Kidney glomerular epithelial cell (primary cell): ENCODE measurements around the gene LY6G6C.
"Not testable (repeated sequence)": the region's sequence is repeated elsewhere in the genome, so short reads cannot be mapped to it uniquely, and the experiment has no call there.

ENCODE experiments used
- DNase-seq: peaks from one replicate; lab custom pipeline; 2025; lab: John Stamatoyannopoulos, UW

The LY6G6C gene

GRCh38 chr6:31727034-31727716, 5.6 kb upstream of the LY6G6C start:
- DNase-seq: no peak

GRCh38 chr6:31725502-31726350, 4.2 kb upstream of the LY6G6C start:
- no peak for DNase-seq

- no peak for DNase-seq
Observed at GRCh38 chr6:31723980-31724691, 2.6 kb upstream of the LY6G6C start.

GRCh38 chr6:31723245-31723979, 1.9 kb upstream of the LY6G6C start, which contains the start of gene MPIG6B:
TSS of gene MPIG6B (plus strand) at chr6:31723373. CDS start at chr6:31723384, 11 bp downstream.
- no peak for DNase-seq

GRCh38 chr6:31722173-31722572, 627 bp upstream of the LY6G6C start:
- DNase-seq: no peak

GRCh38 chr6:31720196-31720770, 1.3 kb downstream of the LY6G6C start:
- DNase-seq: no peak

GRCh38 chr6:31719001-31719400, 2.5 kb downstream of the LY6G6C start:
- no peak for DNase-seq

GRCh38 chr6:31718265-31718664, 3.3 kb downstream of the LY6G6C start:
- no peak for DNase-seq

GRCh38 chr6:31717499-31718222, 3.9 kb downstream of the LY6G6C start:
- no peak for DNase-seq

- DNase-seq: no peak
Observed at GRCh38 chr6:31715022-31715958, 6.3 kb downstream of the LY6G6C start, which contains the start of gene LY6G6D. TSS of gene LY6G6D (plus strand) at chr6:31715348. CDS start at chr6:31715356, 8 bp downstream.

GRCh38 chr6:31713991-31714684, 7.4 kb downstream of the LY6G6C start:
- DNase-seq: no peak

GRCh38 chr6:31713465-31713864, 8.1 kb downstream of the LY6G6C start:
- no peak for DNase-seq

GRCh38 chr6:31712296-31712695, 9.2 kb downstream of the LY6G6C start:
- no peak for DNase-seq

GRCh38 chr6:31711233-31711632, 10.3 kb downstream of the LY6G6C start:
- DNase-seq: no peak

GRCh38 chr6:31710523-31711219, 10.9 kb downstream of the LY6G6C start:
- DNase-seq: no peak

GRCh38 chr6:31709157-31709556, 12.4 kb downstream of the LY6G6C start:
- not testable (repeated sequence) for DNase-seq

- DNase-seq: no peak
Observed at GRCh38 chr6:31708224-31708623, 13.3 kb downstream of the LY6G6C start.

GRCh38 chr6:31707701-31708100, 13.8 kb downstream of the LY6G6C start:
- DNase-seq: no peak
